Measurements from ENCODE around the gene RER1.

The RER1 gene

GRCh38 chr1:2358651-2359640 is 32.7 kb upstream of the RER1 start:
- H3K4me1 ChIP-seq = peaks cover 0 to 23% (median 16%) of the 10 kb centered on the region in 4 donors
- intact Hi-C loops (cut with DNase I; ENCODE audit: low total_unique reads) = no loop called here
- no peak overlapping the region for H3K4me3 ChIP-seq
- no peaks in the 10 kb centered on the region for H3K27me3 ChIP-seq
- TF ChIP-seq CTCF (IDR thresholded peaks at IDR 0.05) = no peak
- peaks cover 0 to 4% (median 0%) of the 10 kb centered on the region in 3 donors for H3K36me3 ChIP-seq
- peak; percentile 11 to 59 for DNase-seq
- H3K27ac ChIP-seq = no peak overlapping the region
- no peaks in the 10 kb centered on the region for H3K9me3 ChIP-seq

- no peak for TF ChIP-seq CTCF (IDR thresholded peaks at IDR 0.05)
Measured at GRCh38 chr1:2360588-2361364, 30.9 kb upstream of the RER1 start.

GRCh38 chr1:2363847-2364513 is 27.7 kb upstream of the RER1 start:
- H3K36me3 ChIP-seq = peaks cover 0 to 7% (median 0%) of the 10 kb centered on the region in 3 donors
- no peak for TF ChIP-seq CTCF (IDR thresholded peaks at IDR 0.05)
- intact Hi-C loops (cut with DNase I; ENCODE audit: low total_unique reads) = no loop called here
- no peak overlapping the region for H3K27ac ChIP-seq
- no peak overlapping the region for H3K4me3 ChIP-seq
- DNase-seq = no peak
- no peaks in the 10 kb centered on the region for H3K9me3 ChIP-seq
- H3K27me3 ChIP-seq = no peaks in the 10 kb centered on the region
- peaks cover 0 to 8% (median 5%) of the 10 kb centered on the region in 4 donors for H3K4me1 ChIP-seq

More at GRCh38 chr1:2360588-2361364, 30.9 kb upstream of the RER1 start:
- intact Hi-C loops (cut with DNase I; ENCODE audit: low total_unique reads) = no loop called here
- no peak overlapping the region for H3K27ac ChIP-seq
- no peak for DNase-seq
- H3K36me3 ChIP-seq = peaks cover 0 to 4% (median 0%) of the 10 kb centered on the region in 3 donors
- H3K27me3 ChIP-seq = no peaks in the 10 kb centered on the region
- no peak overlapping the region for H3K4me3 ChIP-seq
- H3K9me3 ChIP-seq = no peaks in the 10 kb centered on the region
- H3K4me1 ChIP-seq = peaks cover 0 to 9% (median 5%) of the 10 kb centered on the region in 4 donors

GRCh38 chr1:2368053-2368744 is 23.4 kb upstream of the RER1 start:
- Histone ChIP-seq H3K9me3 (no peaks in the 10 kb centered on the region), H3K4me1 (no peaks in the 10 kb centered on the region), H3K27ac (no peak overlapping the region), H3K36me3 (peaks cover 0 to 29% (median 9%) of the 10 kb centered on the region in 3 donors), H3K4me3 (no peak overlapping the region), H3K27me3 (no peaks in the 10 kb centered on the region)
- TF ChIP-seq CTCF (IDR thresholded peaks at IDR 0.05) = no peak
- intact Hi-C loops (cut with DNase I; ENCODE audit: low total_unique reads) = no loop called here
- DNase-seq = peak in 1 of 2 donors; percentile 8
